GM21381 (cell line): ENCODE results near the gene TMEM52B.
A peak's percentile ranks its signal among the peaks of the same experiment; 100 is the strongest.
"Not testable (repeated sequence)": the region's sequence is repeated elsewhere in the genome, so short reads cannot be mapped to it uniquely, and the experiment has no call there.

Experiments used
- ATAC-seq: cut with Tn5 transposase; IDR thresholded peaks from one replicate; pipeline ENCODE4 v1.9.1; 2021; ENCODE audit warnings: mild to moderate bottlenecking, moderate library complexity; ENCODE audit not compliant: unreplicated experiment

Gene TMEM52B

DNA sequence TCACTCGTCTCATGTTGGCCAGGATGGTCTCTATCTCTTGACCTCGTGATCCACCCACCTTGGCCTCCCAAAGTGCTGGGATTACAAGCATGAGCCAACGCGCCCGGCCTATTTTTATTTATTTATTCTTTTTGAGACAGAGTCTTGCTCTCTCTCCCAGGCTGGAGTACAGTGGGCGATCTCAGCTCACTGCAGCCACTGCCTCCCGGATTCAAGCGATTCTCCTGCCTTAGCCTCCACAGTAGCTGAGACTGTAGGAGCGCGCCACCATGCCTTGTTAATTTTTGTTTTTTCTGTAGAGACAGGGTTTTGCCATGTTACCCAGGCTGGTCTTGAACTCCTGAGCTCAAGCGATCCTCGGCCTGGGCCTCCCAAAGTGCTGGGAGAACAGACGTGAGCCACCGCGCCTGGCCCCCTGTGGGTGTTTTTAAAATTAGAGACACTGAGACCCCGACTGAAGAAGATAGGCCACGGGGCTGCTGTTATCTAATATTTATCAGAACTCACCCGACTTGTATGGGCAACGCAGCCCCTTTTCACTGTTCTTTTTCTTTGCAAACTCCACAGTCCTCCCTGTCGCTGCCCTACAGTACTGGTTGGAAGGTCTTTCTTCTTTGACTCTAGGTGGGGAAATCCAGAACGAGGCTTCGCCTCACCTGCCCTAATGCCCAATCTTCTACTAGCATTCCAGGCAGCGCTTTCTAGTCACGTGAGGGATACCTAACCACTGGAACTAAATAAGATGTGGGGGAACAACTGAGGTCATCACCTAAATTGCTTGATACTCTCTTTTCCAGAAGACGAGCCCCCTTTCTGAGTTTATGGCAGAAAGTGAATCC is 32.5 kb downstream of the TMEM52B start:
- ATAC-seq: no peak

DNA sequence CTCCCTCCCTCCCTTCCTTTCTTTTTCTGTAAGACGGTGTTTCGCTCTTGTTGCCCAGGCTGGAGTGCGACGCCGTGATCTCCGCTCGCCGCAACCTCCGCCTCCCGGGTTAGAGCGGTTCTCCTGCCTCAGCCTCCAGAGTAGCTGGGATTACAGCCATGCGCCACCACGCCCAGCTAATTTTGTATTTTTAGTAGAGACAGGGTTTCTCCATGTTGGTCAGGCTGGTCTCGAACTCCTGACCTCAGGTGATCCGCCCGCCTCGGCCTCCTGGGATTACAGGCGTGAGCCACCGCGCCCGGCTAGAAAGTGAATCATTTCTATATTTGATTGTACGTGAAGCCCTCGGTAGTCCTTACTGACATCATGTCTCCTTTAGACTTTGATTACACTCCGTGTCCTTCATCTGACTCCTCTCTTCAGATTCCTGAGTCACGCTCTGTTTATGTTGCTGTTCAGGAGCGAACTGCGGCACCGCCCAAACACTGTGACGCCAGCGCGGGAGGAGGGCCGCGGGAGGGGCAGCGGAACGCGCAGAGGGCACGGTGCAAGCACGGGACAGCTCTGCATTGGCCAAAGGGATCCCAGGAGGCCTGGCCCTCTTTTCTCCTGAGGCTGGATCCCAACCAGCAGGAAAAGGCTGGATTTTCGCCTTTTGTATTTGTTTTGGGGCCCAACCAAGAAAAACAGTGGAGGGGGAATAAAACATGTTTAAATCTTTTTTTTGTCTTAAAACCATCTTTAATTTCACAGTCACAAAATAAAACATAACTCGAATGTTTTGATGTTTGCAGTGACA is 33.3 kb downstream of the TMEM52B start:
- peak; percentile 71 for ATAC-seq

DNA sequence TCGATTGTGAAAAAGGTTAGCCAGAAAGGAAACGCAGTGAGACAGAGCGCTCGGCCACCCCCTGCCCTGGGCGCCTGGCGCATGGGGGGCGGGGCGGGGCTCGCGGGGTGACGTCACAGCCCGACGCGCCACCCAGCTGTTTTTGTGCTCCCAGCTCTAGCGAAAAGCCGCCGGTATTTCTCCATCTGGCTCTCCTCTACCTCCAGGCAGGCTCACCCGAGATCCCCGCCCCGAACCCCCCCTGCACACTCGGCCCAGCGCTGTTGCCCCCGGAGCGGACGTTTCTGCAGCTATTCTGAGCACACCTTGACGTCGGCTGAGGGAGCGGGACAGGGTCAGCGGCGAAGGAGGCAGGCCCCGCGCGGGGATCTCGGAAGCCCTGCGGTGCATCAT is 33.9 kb downstream of the TMEM52B start, which contains the start of gene GABARAPL1:
GABARAPL1 (plus strand) TSS at position 139 of the 393 bp plus-strand sequence; CDS start at position 392, 253 bp downstream.
- ATAC-seq: peak; percentile 57

GRCh38 chr12:10213168-10214135 is 34.6 kb downstream of the TMEM52B start:
- peak; percentile 33 for ATAC-seq

DNA sequence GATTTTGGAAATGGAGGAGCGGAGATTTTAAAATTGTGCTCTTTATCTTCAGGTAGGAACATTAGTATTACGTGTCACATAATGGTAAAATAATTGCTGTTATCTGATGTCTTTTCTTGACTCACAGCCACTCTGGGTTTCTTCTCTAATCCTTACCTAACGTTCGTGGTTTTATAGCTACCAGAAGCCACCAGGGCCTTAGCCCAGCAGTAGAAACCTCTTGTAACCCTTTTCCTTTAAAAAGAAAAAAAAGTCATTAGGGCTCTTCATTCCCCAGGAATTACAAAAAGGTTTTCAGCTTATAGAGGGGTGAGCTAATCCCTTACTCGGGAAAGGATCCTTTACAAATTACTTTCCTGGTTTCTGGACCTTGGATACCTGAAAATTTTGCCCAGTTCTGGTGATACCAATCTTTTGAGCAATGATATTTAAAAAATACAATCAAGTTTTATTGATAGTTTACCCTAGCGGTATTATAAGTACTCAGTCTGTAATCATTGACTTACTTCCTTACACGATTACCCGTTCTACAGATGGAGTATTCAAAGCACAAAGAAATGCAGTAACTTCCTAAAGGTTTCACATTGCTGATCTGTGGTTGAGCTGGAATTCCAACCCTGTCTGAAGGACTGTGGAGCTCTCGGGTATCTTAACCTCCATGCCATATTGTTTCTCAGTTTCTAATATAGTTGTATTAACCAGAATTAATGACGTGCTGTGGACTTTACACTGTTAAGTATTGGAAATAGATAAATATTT is 35.5 kb downstream of the TMEM52B start:
- ATAC-seq: no peak

- no peak for ATAC-seq
These were observed 36.0 kb downstream of the TMEM52B start for GRCh38 chr12:10214895-10215267.

GRCh38 chr12:10215436-10215835 is 36.6 kb downstream of the TMEM52B start:
- ATAC-seq: no peak

DNA sequence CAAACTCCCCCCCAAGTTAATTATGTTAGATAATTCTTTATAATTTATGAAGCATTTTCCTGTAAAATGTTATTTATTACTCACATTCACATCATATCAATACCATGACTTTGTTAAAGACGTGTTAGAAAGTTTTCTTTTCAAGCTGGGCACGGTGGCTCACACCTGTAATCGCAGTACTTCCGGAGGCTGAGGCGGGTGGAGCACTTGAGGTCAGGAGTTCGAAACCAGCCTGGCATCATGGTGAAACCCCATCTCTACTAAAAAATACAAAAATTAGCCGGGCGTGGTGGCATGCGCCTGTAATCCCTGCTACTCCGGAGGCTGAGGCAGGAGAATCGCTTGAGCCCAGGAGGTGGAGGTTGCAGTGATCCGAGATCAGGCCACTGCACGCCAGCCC is 37.1 kb downstream of the TMEM52B start:
- ATAC-seq: not testable (repeated sequence)

DNA sequence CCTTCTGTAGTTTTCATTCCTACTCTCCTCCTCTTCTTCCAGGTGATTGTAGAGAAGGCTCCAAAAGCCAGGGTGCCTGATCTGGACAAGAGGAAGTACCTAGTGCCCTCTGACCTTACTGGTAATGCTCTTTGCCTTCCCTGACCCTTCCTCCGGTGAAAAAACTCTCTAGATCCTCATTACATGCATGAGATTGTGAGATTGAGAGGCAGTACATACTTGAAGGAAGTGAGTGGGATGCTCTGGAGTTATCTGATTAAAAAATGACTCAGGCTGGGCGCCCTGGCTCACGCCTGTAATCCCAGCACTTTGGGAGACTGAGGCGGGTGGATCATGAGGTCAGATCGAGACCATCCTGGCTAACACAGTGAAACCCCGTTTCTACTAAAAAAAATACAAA is 39.2 kb downstream of the TMEM52B start:
- no peak for ATAC-seq

GRCh38 chr12:10220398-10221077 is 41.7 kb downstream of the TMEM52B start:
- no peak for ATAC-seq

GRCh38 chr12:10221846-10222245 is 43.0 kb downstream of the TMEM52B start:
- no peak for ATAC-seq

DNA sequence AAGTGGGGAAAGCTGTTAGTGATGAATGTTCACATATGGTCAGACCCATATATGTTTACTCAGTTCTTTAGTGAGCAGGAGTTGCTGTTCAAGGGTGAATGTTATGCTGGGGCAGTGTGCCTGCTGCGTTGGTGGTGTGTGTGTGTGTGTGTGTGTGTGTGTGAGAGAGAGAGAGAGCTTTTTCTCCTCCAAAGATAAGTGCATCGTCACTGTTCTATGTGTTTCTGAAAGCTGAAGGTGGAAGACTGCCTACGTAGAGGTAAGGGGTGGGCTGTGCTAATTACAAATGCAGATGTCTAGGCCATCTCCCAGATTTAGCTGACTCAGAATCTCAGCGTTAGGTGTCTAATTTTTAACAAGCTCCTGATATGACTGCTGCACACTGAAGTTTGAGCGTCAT is 44.4 kb downstream of the TMEM52B start:
- no peak for ATAC-seq

DNA sequence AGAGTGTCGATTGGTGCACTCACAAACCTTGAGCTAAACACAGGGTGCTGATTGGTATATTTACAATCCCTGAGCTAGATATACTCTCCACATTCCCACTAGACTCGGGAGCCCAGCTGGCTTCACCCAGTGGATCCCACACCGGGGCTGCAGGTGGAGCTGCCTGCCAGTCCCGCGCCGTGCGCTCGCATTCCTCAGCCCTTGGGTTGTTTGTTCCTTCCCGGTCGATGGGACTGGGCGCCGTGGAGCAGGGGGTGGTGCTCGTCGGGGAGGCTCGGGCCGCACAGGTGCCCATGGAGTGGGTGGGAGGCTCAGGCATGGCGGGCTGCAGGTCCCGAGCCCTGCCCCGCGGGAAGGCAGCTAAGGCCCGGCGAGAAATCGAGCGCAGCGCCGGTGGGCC is 46.6 kb downstream of the TMEM52B start:
- not testable (repeated sequence) for ATAC-seq

- ATAC-seq: no peak
These were observed 47.3 kb downstream of the TMEM52B start for GRCh38 chr12:10226086-10226485.

DNA sequence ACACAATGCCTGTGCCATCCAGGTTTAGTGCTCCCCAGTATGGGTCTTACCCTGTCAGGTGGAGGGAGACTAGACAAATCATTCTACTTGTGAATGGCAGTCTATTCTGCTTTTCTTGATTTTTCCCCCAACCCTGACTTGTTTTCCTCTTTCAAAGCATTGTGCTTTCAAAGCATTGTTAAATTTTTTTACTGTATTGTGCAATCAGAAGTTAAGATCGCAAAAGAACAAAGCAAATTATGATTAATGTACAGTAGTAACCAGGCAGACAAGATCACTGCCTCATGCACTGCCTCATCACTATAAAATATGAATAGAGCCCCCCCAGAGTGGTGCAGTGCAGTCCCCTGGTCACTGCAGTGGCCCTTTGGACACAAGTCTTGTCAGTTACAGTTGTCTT is 47.9 kb downstream of the TMEM52B start:
- no peak for ATAC-seq

DNA sequence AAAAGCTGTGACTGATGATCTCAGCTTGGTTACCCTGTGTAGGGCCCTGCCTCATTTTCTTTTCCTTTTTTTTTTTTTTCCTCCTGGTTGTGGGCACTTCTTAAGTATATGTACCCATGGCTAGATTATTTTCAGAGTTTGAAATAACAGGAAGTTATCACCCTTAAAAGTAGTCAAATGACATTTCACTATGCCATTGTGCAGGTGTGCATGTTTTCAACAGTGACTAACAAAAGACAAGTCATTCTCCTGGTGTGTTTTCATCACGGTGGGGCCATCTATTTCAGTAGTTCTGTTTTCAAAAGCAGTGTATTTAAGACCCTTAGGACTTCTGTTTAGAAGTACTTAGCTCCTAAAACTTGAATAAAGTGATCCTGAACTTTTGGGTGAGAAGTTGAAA is 48.8 kb downstream of the TMEM52B start:
- ATAC-seq: no peak

DNA sequence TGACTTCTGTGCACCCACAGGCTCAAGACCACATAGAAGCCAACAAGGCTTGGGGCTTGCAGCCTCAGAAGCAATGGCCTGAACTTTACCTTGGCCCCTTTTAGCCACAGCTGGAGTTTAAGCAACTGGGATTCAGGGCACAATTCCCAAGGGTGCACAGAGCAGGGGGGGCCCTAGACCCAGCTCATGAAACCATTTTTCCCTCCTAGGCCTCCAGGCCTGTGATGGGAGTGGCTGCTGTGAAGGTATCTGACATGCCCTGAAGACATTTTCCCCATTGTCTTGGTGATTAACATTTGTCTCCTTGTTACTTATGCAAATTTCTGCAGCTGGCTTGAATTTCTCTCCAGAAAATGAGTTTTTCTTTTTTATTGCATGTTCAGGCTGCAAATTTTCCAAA is 55.7 kb downstream of the TMEM52B start:
- no peak for ATAC-seq

DNA sequence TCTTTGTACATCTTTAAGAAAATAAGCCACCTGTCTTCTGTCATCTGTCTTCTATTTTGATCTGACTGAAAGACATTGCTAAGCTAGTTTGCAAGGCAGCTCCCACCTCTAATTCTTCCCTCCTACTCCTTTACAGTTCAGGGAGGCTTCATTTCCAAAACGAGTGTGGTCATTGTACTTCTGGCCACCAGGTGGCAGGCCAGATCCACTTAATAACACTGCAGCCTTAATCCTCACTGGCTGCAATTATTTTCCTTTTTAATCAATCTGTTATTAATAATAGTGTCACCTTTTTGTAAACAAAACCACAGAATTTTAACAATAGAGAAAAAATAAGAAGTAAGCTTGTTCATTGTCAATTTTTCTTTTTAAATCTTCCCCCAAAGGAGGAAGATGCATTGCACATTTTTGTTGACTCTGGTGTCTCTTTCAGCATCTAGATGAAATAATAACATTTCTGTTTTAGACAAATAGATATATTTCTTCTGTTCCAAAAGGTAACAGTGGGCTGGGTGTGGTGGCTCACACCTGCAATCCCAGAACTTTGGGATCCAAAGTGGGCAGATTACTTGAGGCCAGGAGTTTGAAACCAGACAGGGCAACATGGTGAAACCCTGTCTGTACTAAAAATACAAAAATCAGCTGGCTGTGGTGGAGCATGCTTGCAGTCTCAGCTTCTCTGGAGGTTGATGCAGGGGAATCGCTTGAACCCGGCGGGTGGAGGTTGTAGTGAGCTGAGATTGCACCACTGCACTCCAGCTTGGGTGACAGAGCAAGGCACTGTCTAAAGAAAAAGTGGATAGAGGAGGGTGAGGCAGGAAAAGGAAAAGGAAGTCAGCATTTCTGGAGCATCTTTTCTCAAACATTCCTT is 57.2 kb downstream of the TMEM52B start:
- no peak for ATAC-seq

GRCh38 chr12:10236720-10237119 is 57.9 kb downstream of the TMEM52B start:
- ATAC-seq: no peak
